HG03139 (cell line): Measurements from ENCODE around the gene CALML6.

ENCODE experiments used
- ATAC-seq: cut with Tn5 transposase; IDR thresholded peaks from one replicate; pipeline ENCODE4 v1.9.1; 2021; ENCODE audit not compliant: unreplicated experiment

The CALML6 gene

DNA sequence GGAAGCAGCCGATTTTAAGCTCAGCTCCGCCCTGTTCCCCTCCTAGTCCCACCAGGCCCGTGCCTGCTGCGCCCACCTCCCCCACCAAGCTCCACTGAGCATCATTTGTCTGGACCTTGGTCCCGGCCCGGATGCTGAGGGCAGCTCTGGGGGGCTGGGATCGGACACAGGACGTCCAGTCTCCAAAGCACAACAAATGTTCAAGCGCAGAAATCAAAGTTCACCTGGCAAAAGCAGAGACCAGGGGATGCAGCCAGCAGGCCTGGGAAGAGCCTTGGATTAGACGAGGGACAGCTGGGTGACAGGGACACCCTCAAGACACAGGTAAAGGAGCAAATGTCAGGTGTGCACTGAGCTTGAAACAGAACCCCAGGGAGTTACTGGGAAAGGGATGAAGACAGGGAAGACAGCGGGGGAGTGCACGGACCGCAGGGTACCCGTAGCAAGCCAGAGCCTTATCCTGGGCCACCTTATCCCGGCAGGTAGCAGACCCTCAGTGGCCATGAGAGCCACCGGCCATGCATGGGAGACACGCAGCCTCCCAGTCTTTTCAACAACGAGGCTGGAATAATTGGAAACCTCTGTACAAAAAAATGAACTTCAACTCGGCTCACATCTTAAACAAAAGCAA lies 26.3 kb downstream of the CALML6 start:
- ATAC-seq, result no peak

DNA sequence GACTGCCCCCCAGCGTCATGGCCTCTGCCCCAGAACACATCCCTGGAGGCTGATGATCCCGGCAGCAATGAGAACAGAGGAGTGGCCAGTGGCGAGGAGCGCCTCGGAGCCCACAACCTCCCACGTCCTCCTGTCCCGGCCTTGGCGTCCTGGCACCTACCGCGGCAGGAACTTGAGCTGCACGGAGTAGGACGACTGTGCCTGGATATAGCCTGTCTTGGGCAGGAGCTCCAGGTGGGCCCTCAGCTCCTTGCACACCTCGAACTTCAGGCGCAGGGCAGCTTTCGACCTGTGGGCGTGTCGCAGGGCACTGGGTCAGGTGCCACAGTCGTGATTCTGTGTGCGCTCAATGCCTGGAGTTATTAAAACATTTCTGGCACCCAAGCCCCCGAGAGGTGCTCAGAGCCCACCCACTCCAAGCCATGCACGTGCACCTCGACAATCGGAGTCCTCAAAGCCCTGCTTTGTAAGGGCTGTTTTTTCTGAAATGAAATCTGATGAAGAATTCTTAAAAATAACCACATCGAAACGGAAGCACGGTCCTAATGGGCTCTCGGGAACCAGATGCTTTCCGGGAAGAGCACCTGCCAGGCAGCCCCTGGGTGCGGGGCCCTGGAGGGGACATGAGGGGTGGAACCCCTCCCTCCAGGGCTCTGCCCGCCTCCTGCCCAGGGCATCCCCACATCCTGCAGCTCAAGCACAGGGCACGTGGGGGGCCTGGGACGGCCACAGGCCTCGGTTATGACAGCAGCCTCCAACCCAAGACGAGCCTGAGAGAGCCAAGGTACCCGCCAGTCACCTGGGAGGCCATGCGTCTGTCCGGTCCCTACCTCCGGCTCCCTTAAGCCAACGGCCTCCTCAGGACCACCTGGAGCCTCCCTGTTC lies 27.1 kb downstream of the CALML6 start:
- ATAC-seq, result no peak

DNA sequence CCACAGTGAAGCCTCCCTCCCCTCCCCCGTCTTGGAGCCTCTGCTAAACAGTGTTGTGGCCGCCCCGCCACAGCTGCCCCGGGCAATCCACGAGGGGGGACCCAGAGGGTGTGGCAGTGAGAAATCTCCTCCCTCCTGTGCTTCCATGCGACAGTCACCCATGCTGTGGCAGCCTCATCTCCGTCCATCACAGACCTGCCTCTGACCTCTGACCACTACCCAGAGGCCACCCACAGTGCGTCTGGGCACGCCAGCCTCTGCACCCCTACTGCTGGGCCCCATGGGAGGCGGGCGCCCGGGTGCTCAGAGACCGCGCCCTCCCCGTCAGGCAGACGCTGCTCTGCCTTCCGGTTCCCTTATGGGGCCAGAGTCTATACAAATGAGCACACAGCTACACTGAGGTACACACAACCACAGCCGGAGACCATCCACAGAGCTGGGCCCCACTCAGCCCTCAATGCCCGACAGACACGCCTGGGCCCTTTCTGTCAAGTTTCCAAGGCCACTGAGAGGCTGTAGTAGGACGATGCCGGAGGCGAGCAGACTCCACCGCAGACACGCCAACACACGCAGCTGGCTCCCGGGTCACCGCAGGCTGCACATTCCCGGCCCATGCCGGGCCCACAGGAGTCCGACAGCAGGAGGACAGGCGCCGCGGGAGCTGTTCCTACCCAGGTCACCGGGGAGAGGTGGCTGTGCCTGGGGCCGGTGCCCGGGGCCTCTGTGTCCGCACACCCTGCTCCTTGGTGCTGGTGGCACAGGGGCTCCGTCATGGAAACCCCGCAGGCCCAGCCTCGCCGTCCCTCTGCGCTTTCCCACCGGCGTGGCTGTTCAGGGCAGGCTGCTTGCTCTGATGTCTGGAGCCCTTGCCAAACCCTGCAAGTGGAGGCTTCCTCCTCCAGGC lies 27.9 kb downstream of the CALML6 start:
- no peak for ATAC-seq

DNA sequence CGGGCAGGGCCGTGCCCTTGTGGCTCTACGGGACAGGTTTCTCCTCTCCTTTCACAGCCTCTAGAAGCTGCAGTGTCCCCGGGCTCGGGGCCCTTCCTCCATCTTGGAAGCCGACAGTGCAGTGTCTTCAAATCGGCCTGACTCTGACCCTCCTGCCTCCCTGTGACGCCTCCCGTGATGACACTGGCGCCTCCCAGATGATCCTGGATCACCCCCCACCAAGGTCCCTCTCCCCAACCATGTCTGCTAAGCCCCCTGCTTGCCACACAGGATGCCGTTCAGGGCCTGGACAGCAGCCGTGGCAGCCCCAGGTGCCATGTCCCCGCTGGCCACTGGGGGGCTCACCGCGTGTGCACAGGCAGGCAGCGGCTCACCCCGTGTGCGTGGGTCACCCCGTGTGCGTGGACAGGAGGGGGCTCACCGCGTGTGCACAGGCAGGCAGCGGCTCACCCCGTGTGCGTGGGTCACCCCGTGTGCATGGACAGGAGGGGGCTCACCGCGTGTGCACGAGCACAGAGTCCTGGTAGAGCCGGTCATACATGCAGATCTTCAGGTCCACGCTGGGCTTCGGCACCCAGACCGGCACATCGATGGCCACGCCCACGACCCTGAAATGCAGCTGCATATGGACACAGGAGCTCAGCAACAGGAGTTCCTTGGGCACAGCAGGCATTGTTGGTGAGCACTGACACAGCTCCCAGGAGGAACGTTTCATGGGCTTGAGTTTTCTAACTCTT lies 28.9 kb downstream of the CALML6 start:
- ATAC-seq, result no peak

DNA sequence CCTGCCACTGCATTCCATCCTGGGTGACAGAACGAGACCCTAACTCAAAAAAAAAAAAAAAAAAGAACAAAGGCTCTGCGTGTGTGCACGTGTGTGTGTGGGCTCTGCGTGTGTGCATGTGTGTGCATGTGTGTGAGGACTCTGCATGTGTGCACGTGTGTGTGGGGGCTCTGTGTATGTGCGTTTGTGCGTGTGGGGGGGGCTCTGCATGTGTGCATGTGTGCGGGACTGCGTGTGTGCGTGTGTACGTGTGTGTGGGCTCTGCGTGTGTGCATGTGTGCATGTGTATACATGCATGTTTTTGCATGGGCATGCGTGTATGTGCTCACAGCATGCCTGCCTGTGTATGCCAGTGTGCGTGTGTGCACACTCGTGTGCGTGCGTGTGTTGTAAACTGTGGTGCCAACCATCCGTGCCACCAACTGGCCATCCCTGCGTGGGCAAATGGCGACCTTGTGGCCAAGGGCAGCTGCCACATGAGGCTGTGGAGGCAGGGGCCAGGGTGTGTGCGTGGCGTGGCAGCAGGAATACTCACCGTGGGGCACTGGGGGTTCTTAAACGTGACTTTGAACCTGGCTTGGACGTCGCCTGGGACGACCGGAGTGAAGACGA lies 30.8 kb downstream of the CALML6 start:
- ATAC-seq, result no peak

DNA sequence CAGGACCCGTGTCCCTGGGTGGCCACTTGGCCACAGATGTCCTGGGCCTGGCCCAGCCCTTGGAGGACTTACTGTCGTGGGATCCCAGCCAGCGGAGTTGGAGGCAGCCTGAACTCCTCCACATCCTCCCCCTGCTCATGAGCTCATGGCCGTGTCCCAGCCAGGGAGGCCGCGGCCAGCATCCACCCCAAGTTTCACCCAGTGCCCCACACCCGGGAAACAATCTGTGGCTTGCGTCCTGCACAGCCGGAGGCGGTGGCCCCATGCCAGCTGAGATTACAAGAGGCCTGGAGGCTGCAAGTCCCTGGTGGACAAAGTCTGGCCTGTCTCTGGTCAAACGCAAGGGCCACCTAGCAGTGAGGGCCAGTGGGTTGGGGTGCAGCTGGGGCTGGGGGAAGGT lies 31.5 kb downstream of the CALML6 start:
- no peak for ATAC-seq

DNA sequence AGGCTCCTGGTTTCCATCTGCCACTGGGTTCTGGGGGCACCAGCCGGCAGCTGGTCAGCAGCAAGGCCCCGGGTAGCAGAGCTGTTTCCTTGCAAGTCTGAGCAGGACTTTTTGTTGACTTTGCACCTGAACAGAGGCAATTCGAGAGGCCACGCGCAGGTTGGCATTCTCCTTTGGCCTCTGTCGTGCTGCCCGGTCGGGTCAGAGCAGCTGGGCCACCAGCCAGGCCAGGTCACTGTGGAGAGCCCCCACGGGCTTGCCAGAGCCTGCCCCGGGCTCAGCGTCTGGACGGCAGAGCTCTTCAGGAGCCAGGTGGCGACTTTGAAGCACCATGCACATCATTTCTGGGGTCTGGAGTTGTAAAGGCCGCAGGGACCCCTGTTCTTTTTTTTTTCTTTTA lies 32.4 kb downstream of the CALML6 start:
- ATAC-seq, result no peak

DNA sequence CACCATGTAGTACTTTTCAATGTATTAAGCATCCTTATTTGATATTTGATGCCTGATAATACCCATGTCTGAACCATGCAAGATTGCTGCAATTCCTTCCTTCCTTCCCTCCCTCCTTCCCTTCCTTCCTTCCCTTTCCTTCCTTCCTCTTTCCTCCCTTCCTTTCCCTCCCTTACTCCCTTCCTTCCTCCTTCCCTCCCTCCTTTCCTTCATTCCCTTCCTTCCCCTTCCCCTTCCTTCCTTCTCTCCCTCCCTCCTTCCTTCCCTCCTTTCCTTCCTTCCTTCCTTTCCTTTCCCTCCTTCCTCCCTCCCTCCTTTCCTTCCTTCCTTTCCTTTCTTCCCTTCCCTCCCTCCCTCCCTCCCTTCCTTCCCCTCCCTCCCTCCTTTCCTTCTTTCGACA lies 33.7 kb downstream of the CALML6 start:
- no peak for ATAC-seq

DNA sequence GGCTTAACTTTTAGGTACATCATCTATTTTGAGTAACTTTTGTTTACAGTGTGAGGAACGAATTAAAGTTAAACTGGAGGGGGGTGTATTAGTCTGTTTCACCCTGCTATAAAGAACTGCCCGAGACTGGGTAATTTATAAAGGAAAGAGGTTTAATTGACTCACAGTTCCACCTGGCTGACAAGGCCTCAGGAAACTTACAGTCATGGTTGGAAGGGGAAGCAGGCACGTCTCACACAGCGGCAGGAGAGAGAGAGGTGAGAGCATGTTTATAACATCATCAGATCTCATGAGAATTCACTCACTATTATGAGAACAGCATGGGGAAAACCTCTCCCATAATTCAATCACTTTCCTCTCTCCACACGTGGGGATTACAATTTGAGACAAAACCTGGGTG lies 35.9 kb downstream of the CALML6 start:
- no peak for ATAC-seq

DNA sequence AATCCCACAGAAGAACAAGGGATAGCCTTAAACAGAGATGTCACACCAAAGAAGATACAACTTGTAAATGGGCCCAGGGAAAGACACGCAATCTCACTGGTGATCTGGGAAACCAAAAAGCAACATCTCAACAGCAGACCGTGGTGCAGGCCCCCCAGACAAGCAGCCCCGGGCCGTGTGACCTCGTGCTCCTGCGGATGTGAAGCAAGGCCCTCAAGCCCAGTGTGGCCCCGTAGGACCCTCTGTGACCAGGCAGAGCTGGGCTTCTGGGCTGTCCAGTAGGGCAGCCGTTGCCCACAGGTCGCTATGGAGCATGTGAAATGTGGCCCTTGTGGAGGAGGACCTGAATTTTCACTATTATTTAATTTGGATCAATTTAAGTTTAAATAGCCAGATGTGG lies 39.0 kb downstream of the CALML6 start:
- no peak for ATAC-seq

DNA sequence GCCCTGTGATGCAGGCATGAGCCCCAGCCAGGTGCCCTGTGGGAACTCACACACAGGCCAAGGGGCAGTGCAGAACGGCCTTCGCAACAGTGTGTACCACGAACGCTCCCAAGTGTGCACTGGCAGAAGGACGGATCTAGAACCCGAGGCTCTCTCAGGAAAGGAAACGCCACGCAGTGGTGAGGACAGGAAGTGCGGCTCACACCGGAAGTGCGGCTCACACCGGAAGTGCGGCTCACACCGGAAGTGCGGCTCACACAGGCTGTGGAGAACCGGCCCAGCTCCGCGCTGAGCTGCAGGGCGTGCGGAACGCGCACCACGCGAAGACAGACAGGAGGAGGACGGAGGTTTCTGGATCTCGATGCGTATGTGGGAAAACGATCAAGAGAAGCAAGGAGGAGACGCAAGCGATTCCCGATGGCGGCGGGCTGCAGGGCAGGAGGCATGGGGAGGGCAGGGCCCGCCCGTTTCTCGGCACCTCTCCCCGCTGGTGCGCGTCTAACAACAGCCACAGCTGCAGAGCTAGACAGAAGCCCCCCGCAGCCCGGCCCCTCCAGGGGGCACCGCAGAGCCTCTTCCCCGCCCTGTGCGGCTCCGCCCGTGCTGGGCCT lies 39.9 kb downstream of the CALML6 start:
- no peak for ATAC-seq

DNA sequence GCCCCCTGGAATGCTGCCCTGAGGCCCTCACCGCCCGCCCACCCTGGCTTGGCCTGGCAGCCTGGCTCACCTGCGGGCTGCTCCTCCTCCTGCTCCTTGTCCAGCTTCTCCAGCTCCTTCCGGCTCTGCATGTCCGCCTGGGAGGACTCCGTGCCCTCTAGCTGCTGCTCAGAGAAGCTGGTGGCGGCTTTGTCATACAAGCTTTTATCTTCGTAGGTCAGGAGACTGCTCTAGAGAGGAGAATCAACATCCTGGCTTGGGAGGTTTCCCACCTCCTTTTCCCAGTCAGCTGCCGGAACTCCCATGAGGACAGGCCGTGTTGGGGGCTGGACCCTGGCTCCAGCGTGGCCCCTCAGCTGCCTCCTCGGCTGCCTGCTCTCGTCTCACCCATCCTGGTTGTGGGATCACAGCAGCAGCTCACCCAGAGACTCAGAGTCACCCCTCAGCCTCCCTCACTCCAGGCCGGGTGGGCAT lies 40.6 kb downstream of the CALML6 start:
- ATAC-seq, result no peak

DNA sequence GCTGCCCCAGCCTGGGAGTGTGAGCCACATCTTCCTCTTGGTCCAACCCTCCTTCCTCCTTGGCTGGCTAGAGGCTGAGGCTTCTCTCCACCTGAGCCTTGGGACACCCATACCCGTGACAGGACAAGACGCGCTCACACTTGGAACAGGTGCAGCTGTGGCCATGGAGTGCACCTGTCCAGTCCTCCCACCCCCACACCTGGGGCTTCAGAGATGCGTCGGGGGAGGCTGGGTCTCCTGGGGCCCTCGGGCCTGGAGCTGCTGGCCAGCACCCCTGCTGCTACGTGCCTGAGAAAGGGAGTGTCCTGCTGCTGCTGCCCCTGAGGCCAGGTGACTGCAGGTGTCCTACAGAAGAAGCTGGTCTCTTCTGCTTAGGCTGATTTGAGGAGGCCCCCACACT lies 41.0 kb downstream of the CALML6 start:
- no peak for ATAC-seq

DNA sequence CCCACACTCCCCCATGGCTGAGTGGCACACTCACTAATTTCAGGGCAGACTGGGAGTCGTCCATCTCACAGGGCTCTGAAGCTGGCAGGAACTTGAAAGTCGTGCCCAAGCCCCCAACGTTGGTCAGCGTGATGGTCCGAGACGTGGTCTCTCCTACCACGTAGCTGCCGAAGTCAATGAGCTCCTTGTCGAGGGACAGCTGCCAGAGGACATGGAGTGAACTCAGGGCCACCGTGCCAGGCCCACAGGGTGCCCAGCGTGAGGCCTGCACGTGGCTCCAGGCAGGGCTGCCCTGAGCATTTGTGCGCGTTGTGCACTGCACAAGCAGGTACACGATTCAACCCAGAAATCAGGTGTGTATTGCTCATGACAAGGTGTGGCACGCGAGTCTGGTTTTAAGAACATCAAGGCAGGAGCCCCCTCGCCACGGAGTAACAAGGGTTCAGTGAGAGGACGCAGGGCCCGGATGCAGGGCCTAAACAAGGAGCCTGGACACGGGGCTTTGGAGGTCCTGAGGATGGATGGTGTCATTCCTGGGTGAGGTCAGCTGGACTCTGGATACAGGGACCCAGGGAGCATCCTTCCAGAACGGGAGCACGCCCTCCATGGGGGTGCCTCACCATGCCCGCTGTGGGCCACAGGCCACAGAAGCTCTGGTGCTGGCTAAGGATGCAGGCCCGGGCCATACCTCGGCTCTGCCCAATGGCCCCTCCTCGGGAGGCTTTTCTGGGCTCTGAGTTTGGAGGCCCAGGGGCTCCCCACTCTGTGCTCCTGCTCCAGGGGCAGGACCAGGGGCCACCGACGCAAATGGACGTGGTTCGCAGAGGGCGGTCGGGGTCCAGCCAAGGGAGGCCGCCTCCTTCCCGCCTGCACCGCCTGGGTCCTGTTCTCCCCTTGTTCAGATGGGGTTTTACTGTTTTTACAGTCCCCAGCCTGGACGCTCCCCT lies 41.8 kb downstream of the CALML6 start:
- ATAC-seq, result no peak

DNA sequence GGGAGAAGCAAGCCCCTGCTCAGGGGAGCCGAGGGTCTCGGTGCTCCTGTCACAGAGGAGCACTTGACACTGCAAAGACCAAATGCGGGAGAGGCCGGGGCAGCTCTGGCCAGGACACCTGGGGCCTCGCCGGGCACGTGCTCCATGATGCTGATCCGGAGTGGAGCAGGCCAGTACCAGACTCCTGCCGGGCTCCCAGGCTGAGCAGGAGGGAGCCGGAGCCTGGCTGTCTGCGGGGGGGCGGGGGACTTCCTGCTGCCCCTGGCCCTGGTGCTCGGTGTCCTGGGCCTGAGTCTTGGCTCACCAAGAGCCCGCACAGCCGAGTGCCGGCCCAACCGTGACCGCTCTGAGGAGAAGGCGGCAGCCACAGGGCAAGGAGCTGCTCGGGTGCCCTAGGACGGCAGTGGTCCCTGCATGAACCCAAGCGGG lies 42.5 kb downstream of the CALML6 start:
- no peak for ATAC-seq

DNA sequence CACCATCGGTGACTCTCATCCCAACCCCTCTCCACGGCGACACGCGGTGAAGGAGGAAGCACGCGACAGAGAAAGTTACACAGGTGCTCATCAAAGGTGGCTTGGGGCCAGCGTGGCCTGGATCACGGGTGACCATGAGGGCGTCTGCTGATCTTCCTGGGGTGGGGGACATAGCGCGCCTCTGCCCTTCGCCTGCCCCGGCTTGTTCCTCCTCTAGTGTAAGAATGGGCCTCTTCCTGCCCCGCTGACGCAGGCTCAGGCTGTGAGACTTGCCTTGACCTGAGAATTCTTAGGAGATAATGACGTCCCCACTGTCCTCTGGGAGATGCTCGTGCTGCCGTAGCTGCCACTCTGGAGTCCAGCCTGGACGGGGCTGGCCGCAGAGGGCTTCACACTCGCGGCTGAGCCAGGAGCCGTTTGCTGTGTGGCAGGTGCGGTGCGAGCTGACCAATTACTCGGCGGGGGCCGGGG lies 43.0 kb downstream of the CALML6 start:
- ATAC-seq, result no peak

DNA sequence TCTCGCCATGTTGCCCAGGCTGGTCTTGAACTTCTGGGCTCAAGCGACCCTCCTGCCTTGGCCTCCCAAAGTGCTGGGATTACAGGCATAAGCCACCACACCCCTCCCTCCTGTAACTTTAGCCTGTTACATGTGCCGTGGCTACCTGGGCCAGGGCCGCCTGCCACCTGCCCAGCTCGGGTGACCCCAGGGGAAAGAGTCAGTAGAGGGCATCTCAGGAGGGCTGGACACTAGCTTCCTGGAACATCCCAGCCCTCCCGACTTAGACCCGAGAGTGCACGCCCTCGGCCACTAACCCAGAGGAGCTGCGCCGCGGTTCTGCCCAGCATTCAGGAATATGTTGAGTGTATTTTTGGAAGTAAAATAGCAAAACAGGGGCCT lies 44.4 kb downstream of the CALML6 start:
- ATAC-seq, result no peak

DNA sequence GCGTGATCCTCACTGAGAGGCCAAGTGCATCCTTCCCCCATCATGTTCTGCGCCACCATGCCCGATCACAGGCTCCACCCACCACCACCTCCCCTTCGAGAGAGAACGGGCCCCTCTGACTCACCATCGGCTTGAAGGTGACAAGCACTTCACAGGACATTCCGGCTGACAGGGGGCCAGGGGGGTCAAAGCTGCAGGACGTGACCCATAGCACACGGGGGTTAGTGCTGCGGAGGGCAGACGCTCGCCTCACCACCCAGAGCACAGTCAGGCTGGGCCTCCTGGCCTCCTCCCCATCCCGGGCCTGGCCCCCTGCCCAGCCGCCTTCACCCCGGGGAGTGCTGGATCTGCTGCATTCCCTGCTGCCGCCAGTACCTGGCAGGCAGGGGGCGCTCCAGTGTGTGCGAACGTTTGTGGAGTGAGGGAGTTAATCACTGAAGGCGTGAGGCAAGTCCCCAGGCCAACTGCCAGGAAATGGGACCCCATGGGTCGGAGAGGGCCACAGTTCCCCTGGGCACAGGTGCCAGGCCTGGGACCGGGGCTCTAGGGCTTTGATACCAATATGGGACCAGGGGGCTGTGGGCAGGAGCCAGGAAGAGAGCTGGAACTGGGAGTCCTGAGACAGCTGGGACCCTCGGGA lies 44.9 kb downstream of the CALML6 start:
- no peak for ATAC-seq
